Liver (tissue), 9 donors: ENCODE results near the gene METTL18. TPM values are rescaled to one million over a fixed set of nuclear protein-coding genes. Genes with fewer than 3 reads are reported as not detected.

ENCODE experiments used
- DNase-seq: peaks from one replicate; pipeline ENCODE4 v3.0.0-alpha.2; 2017; ENCODE audit warnings: low spot score
- H3K27ac ChIP-seq, 2 donors: one replicate each; pipeline ENCODE4 v1.7.0; 2013; ENCODE audit warnings: inconsistent platforms in 2 of 2, low read length in 2 of 2, control low read depth in 1 of 2, low read depth in 1 of 2, mild to moderate bottlenecking in 1 of 2
- H3K27me3 ChIP-seq, 4 donors: one replicate each; pipeline versions ENCODE4 v1.6.1 to v1.7.0; 2013; ENCODE audit warnings: low read length in 3 of 4, inconsistent platforms in 1 of 4, mild to moderate bottlenecking in 1 of 4, moderate library complexity in 1 of 4; ENCODE audit not compliant: control insufficient read depth in 4 of 4, insufficient read depth in 4 of 4
- H3K36me3 ChIP-seq, 4 donors: one replicate each; pipeline versions ENCODE4 v1.6.1 to v1.7.0; 2013; ENCODE audit warnings: low read length in 3 of 4, mild to moderate bottlenecking in 3 of 4, low read depth in 1 of 4, moderate library complexity in 1 of 4; ENCODE audit not compliant: control insufficient read depth in 4 of 4, insufficient read depth in 3 of 4
- H3K4me1 ChIP-seq, 4 donors: one replicate each; pipeline versions ENCODE4 v1.6.1 to v1.7.0; 2013; ENCODE audit warnings: low read length in 3 of 4, mild to moderate bottlenecking in 3 of 4, moderate library complexity in 1 of 4; ENCODE audit not compliant: control insufficient read depth in 4 of 4, insufficient read depth in 4 of 4
- H3K4me3 ChIP-seq, 3 donors: one replicate each; pipeline versions ENCODE4 v1.6.1 to v1.7.0; 2013; ENCODE audit warnings: low read length in 3 of 3, control low read depth in 1 of 3, low read depth in 1 of 3, mild to moderate bottlenecking in 1 of 3
- H3K9ac ChIP-seq, 2 donors: one replicate each; pipeline ENCODE4 v1.7.0; 2013; ENCODE audit warnings: low read length in 2 of 2, mild to moderate bottlenecking in 2 of 2, moderate library complexity in 2 of 2, control low read depth in 1 of 2, low read depth in 1 of 2
- H3K9me3 ChIP-seq, 4 donors: one replicate each; pipeline versions ENCODE4 v1.6.1 to v1.7.0; 2013; ENCODE audit warnings: low read length in 3 of 4; ENCODE audit not compliant: control insufficient read depth in 4 of 4
- EGR1 ChIP-seq, 2 donors: IDR thresholded peaks; 2 replicates each; pipeline ENCODE4 v1.6.1; 2016 to 2018; ENCODE audit warnings: antibody characterized with exemption in 2 of 2, low read depth in 2 of 2
- FOXA2 ChIP-seq: IDR thresholded peaks from 2 replicates; pipeline ENCODE4 v1.6.1; 2016; ENCODE audit warnings: antibody characterized with exemption
- GABPA ChIP-seq, 2 donors: IDR thresholded peaks in 1 of 2; conservative IDR thresholded peaks in 1 of 2; 2 replicates each; pipeline ENCODE4 v1.6.1; 2016; ENCODE audit warnings: antibody characterized with exemption in 2 of 2, mild to moderate bottlenecking in 1 of 2, moderate library complexity in 1 of 2
- HNF4A ChIP-seq, 2 donors: conservative IDR thresholded peaks; 2 replicates each; pipeline ENCODE4 v1.6.1; 2016; ENCODE audit warnings: antibody characterized with exemption in 2 of 2, mild to moderate bottlenecking in 2 of 2
- HNF4G ChIP-seq: IDR thresholded peaks from 2 replicates; pipeline ENCODE4 v1.6.1; 2016; ENCODE audit warnings: antibody characterized with exemption
- RXRA ChIP-seq, 2 donors: IDR thresholded peaks; 2 replicates each; pipeline ENCODE4 v1.6.1; 2017 to 2018; ENCODE audit warnings: antibody characterized with exemption in 2 of 2, mild to moderate bottlenecking in 1 of 2
- SP1 ChIP-seq: IDR thresholded peaks from 2 replicates; pipeline ENCODE4 v1.6.1; 2018; ENCODE audit warnings: antibody characterized with exemption, mild to moderate bottlenecking
- TAF1 ChIP-seq: conservative IDR thresholded peaks from 2 replicates; pipeline ENCODE4 v1.6.1; 2016; ENCODE audit warnings: antibody characterized with exemption, mild to moderate bottlenecking
- YY1 ChIP-seq: IDR thresholded peaks from 2 replicates; pipeline ENCODE4 v1.6.1; 2016; ENCODE audit warnings: antibody characterized with exemption, mild to moderate bottlenecking
- WGBS: extraction: QIAGEN DNeasy Blood & Tissue Kit; methylation state at CpG from one replicate; pipeline ENCODE4 v1.1.7; 2013; 5-methylcytosine and 5-hydroxymethylcytosine counted together
- polyA plus RNA-seq, 2 donors: library from polyadenylated mRNA; stranded (reverse) in 1 of 2; unstranded in 1 of 2; fragments of 200-250 nt in 1 of 2; fragments of >200 nt in 1 of 2; fragmentation: Nextera tagmentation in 1 of 2; extraction: Ambion mirVana in 1 of 2; gene quantifications; one replicate each; pipeline versions ENCODE4 v1.2.1 to v1.2.3, GENCODE V29; 2013 to 2015
- total RNA-seq, 2 donors: library from RNA; depleted of rRNA; stranded (reverse); fragments of >200 nt; gene quantifications; one replicate each; pipeline ENCODE4 v1.2.3, GENCODE V29; 2014
- TF ChIP-seq, protein P1 (sequence below): IDR thresholded peaks from 2 replicates; pipeline ENCODE4 v1.6.1; 2016; ENCODE audit warnings: antibody characterized with exemption
- TF ChIP-seq, protein P2 (sequence below): fragments of 150-350 bp; IDR thresholded peaks from 2 replicates; pipeline ENCODE4 v1.5.1; 2017; ENCODE audit warnings: improper control_type of control experiment, low read depth, low read length; ENCODE audit not compliant: missing input control
- TF ChIP-seq, protein P3 (sequence below): IDR thresholded peaks from 2 replicates; pipeline ENCODE4 v1.6.1; 2016; ENCODE audit warnings: antibody characterized with exemption, mild to moderate bottlenecking
- TF ChIP-seq, protein P4 (sequence below): IDR thresholded peaks from 2 replicates; pipeline ENCODE4 v1.6.1; 2016; ENCODE audit warnings: antibody characterized with exemption
- TF ChIP-seq, protein P5 (sequence below): IDR thresholded peaks from 2 replicates; pipeline ENCODE4 v1.6.1; 2016; ENCODE audit warnings: antibody characterized with exemption
- donor health status: healthy.
- donor health status: healthy.
- donor health status: healthy.
- donor health status: healthy.
- donor health status: healthy.

The METTL18 gene
- total and polyA plus RNA-seq, 4 donors, result 2.1 to 5.0 (median 3.2) TPM

DNA sequence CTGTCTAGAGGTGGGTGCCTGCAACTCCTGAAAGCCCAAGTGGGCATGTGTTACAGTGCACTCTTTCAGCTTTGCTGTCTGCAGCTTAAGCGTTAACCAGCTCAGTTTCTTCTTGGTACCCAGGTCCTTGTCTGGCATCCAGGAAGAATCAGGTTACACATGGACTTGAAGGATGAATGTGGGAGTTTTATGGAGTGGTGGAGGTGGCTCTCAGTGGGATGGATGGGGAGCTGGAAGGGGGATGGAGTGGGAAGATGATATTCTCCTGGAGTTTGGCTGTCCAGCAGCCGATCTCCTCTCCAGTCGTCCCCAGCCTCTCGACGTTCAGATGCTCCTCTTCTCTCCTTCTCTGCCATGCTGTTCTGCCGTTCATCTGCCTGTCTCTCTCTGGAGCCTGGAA, 9.4 kb downstream of the METTL18 start:
- H3K9ac ChIP-seq, result no peak overlapping the region
- no peaks in the 10 kb centered on the region for H3K27me3 ChIP-seq
- no peaks in the 10 kb centered on the region for H3K9me3 ChIP-seq
- no peak for DNase-seq
- TF ChIP-seq EGR1 (IDR thresholded peaks at IDR 0.05; ENCODE audit: low read depth in 2 of 2) (no peak), TAF1 (no peak), YY1 (no peak), HNF4G (no peak), RXRA (IDR thresholded peaks at IDR 0.05) (no peak), HNF4A (conservative IDR thresholded peaks at IDR 0.05) (no peak)
- TF ChIP-seq, protein P1, sequence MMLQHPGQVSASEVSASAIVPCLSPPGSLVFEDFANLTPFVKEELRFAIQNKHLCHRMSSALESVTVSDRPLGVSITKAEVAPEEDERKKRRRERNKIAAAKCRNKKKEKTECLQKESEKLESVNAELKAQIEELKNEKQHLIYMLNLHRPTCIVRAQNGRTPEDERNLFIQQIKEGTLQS, result no peak
- TF ChIP-seq, protein P2, sequence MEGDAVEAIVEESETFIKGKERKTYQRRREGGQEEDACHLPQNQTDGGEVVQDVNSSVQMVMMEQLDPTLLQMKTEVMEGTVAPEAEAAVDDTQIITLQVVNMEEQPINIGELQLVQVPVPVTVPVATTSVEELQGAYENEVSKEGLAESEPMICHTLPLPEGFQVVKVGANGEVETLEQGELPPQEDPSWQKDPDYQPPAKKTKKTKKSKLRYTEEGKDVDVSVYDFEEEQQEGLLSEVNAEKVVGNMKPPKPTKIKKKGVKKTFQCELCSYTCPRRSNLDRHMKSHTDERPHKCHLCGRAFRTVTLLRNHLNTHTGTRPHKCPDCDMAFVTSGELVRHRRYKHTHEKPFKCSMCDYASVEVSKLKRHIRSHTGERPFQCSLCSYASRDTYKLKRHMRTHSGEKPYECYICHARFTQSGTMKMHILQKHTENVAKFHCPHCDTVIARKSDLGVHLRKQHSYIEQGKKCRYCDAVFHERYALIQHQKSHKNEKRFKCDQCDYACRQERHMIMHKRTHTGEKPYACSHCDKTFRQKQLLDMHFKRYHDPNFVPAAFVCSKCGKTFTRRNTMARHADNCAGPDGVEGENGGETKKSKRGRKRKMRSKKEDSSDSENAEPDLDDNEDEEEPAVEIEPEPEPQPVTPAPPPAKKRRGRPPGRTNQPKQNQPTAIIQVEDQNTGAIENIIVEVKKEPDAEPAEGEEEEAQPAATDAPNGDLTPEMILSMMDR, result no peak
- TF ChIP-seq, protein P3, sequence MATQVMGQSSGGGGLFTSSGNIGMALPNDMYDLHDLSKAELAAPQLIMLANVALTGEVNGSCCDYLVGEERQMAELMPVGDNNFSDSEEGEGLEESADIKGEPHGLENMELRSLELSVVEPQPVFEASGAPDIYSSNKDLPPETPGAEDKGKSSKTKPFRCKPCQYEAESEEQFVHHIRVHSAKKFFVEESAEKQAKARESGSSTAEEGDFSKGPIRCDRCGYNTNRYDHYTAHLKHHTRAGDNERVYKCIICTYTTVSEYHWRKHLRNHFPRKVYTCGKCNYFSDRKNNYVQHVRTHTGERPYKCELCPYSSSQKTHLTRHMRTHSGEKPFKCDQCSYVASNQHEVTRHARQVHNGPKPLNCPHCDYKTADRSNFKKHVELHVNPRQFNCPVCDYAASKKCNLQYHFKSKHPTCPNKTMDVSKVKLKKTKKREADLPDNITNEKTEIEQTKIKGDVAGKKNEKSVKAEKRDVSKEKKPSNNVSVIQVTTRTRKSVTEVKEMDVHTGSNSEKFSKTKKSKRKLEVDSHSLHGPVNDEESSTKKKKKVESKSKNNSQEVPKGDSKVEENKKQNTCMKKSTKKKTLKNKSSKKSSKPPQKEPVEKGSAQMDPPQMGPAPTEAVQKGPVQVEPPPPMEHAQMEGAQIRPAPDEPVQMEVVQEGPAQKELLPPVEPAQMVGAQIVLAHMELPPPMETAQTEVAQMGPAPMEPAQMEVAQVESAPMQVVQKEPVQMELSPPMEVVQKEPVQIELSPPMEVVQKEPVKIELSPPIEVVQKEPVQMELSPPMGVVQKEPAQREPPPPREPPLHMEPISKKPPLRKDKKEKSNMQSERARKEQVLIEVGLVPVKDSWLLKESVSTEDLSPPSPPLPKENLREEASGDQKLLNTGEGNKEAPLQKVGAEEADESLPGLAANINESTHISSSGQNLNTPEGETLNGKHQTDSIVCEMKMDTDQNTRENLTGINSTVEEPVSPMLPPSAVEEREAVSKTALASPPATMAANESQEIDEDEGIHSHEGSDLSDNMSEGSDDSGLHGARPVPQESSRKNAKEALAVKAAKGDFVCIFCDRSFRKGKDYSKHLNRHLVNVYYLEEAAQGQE, result no peak
- no peak overlapping the region for H3K27ac ChIP-seq
- no peak overlapping the region for H3K4me3 ChIP-seq
- H3K36me3 ChIP-seq, result no peaks in the 10 kb centered on the region
- 90% methylated on average over 6 of the region's 6 CpGs for WGBS
- H3K4me1 ChIP-seq, result no peaks in the 10 kb centered on the region

DNA sequence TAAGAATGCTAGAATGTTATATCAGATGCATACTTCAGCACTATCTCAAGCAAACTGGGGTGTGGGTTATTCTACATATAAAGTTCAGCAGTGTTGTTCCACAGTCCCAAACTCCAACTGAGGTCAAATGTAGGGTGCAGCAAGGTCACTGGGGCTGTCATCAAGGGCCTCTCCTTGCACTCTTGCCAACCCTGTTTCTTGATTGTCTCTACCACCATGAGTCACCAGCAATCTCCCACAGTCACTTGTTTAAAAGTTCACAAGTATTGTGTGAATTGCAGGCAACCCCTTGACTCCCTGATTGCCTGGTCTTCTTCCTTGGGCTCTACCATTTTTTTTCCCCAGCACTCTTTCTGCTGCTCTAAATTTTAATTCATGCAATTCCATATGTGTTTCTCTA, 10.6 kb downstream of the METTL18 start:
- Histone ChIP-seq H3K4me3 (no peak overlapping the region), H3K27ac (no peak overlapping the region), H3K27me3 (no peaks in the 10 kb centered on the region), H3K9ac (no peak overlapping the region), H3K36me3 (no peaks in the 10 kb centered on the region), H3K9me3 (no peaks in the 10 kb centered on the region), H3K4me1 (peaks cover 1 to 8% (median 4%) of the 10 kb centered on the region in 4 donors)
- DNase-seq, result no peak
- TF ChIP-seq EGR1 (IDR thresholded peaks at IDR 0.05; ENCODE audit: low read depth in 2 of 2) (no peak), GABPA (IDR thresholded peaks at IDR 0.05 in 1 of 2, conservative IDR thresholded peaks at IDR 0.05 in 1 of 2) (no peak), RXRA (IDR thresholded peaks at IDR 0.05) (no peak), SP1 (no peak), TAF1 (no peak), FOXA2 (no peak)
- TF ChIP-seq, protein P4, sequence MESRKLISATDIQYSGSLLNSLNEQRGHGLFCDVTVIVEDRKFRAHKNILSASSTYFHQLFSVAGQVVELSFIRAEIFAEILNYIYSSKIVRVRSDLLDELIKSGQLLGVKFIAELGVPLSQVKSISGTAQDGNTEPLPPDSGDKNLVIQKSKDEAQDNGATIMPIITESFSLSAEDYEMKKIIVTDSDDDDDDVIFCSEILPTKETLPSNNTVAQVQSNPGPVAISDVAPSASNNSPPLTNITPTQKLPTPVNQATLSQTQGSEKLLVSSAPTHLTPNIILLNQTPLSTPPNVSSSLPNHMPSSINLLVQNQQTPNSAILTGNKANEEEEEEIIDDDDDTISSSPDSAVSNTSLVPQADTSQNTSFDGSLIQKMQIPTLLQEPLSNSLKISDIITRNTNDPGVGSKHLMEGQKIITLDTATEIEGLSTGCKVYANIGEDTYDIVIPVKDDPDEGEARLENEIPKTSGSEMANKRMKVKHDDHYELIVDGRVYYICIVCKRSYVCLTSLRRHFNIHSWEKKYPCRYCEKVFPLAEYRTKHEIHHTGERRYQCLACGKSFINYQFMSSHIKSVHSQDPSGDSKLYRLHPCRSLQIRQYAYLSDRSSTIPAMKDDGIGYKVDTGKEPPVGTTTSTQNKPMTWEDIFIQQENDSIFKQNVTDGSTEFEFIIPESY, result no peak
- TF ChIP-seq, protein P3, result no peak
- TF ChIP-seq, protein P1, result no peak
- TF ChIP-seq, protein P5, sequence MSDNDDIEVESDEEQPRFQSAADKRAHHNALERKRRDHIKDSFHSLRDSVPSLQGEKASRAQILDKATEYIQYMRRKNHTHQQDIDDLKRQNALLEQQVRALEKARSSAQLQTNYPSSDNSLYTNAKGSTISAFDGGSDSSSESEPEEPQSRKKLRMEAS, result no peak
